ENCODE results near the gene FLNB. TPM values are rescaled to one million over a fixed set of nuclear protein-coding genes. Genes with fewer than 3 reads are reported as not detected.

FLNB gene
- total RNA-seq, 2 donors from 2014 or later, result 37.6 to 59.6 TPM

GRCh38 chr3:58151637-58152036 is 143.4 kb downstream of the FLNB start:
- H3K4me1 ChIP-seq, result no peaks in the 10 kb centered on the region
- peaks cover 79% of the 10 kb centered on the region for H3K36me3 ChIP-seq
- H3K27ac ChIP-seq, result no peak overlapping the region
- no peak for DNase-seq (ENCODE audit: low spot score)
- no peak overlapping the region for H3K4me3 ChIP-seq
- H3K27me3 ChIP-seq, result no peaks in the 10 kb centered on the region
- TF ChIP-seq CTCF (IDR thresholded peaks at IDR 0.05), result no peak
- H3K9me3 ChIP-seq, result no peaks in the 10 kb centered on the region

GRCh38 chr3:58152225-58153015 is 144.2 kb downstream of the FLNB start:
- TF ChIP-seq CTCF (IDR thresholded peaks at IDR 0.05), result no peak
- no peak overlapping the region for H3K4me3 ChIP-seq
- no peaks in the 10 kb centered on the region for H3K4me1 ChIP-seq
- DNase-seq (ENCODE audit: low spot score), result no peak
- H3K9me3 ChIP-seq, result no peaks in the 10 kb centered on the region
- H3K36me3 ChIP-seq, result peaks cover 78% of the 10 kb centered on the region
- no peaks in the 10 kb centered on the region for H3K27me3 ChIP-seq
- H3K27ac ChIP-seq, result no peak overlapping the region

GRCh38 chr3:58153371-58153770 is 145.1 kb downstream of the FLNB start:
- H3K27me3 ChIP-seq, result no peaks in the 10 kb centered on the region
- TF ChIP-seq CTCF (IDR thresholded peaks at IDR 0.05), result no peak
- no peak overlapping the region for H3K27ac ChIP-seq
- no peak overlapping the region for H3K4me3 ChIP-seq
- H3K4me1 ChIP-seq, result no peaks in the 10 kb centered on the region
- DNase-seq (ENCODE audit: low spot score), result no peak
- H3K36me3 ChIP-seq, result peaks cover 82% of the 10 kb centered on the region
- H3K9me3 ChIP-seq, result no peaks in the 10 kb centered on the region

- Histone ChIP-seq H3K27me3 (no peaks in the 10 kb centered on the region), H3K27ac (no peak overlapping the region), H3K9me3 (no peaks in the 10 kb centered on the region), H3K4me3 (no peak overlapping the region), H3K36me3 (peaks cover 81% of the 10 kb centered on the region), H3K4me1 (no peaks in the 10 kb centered on the region)
- no peak for TF ChIP-seq CTCF (IDR thresholded peaks at IDR 0.05)
- DNase-seq (ENCODE audit: low spot score), result no peak
These were observed 146.6 kb downstream of the FLNB start for GRCh38 chr3:58154626-58155449.

GRCh38 chr3:58155838-58156237 is 147.6 kb downstream of the FLNB start:
- peaks cover 78% of the 10 kb centered on the region for H3K36me3 ChIP-seq
- no peak overlapping the region for H3K27ac ChIP-seq
- no peak for TF ChIP-seq CTCF (IDR thresholded peaks at IDR 0.05)
- no peaks in the 10 kb centered on the region for H3K9me3 ChIP-seq
- no peak overlapping the region for H3K4me3 ChIP-seq
- H3K27me3 ChIP-seq, result no peaks in the 10 kb centered on the region
- DNase-seq (ENCODE audit: low spot score), result no peak
- no peaks in the 10 kb centered on the region for H3K4me1 ChIP-seq

Measured in right atrium auricular region (tissue), 2 donors.